GM23248 (cell line): Measurements from ENCODE around the gene P3H1. TPM values are rescaled to one million over a fixed set of nuclear protein-coding genes. Genes with fewer than 3 reads are reported as not detected.
A peak's percentile ranks its signal among the peaks of the same experiment; 100 is the strongest.

Source experiments
- DNase-seq: peaks from one replicate; pipeline ENCODE4 v3.0.0-alpha.2; 2015
- H2AFZ ChIP-seq: fragments of 200-600 bp; sonication (generic); 2 replicates; pipeline ENCODE4 v1.6.1; 2016; ENCODE audit warnings: antibody characterized with exemption
- H3F3A ChIP-seq: fragments of 200-600 bp; sonication (generic); 2 replicates; pipeline ENCODE4 v1.6.1; 2016; ENCODE audit warnings: mild to moderate bottlenecking, antibody characterized with exemption, mixed run types; ENCODE audit not compliant: insufficient read depth
- H3K27ac ChIP-seq: fragments of 200-600 bp; sonication (generic); 2 replicates; pipeline ENCODE4 v1.5.1; 2016; ENCODE audit warnings: mild to moderate bottlenecking
- H3K27me3 ChIP-seq: fragments of 200-600 bp; sonication (generic); replicated peaks from 2 replicates; pipeline ENCODE4 v1.6.1; 2016; ENCODE audit warnings: mild to moderate bottlenecking; ENCODE audit not compliant: insufficient read depth
- H3K36me3 ChIP-seq: fragments of 200-600 bp; sonication (generic); 2 replicates; pipeline ENCODE4 v1.6.1; 2016; ENCODE audit warnings: low read depth, mild to moderate bottlenecking
- H3K4me1 ChIP-seq: fragments of 200-600 bp; sonication (generic); 2 replicates; pipeline ENCODE4 v1.6.1; 2016; ENCODE audit warnings: mild to moderate bottlenecking; ENCODE audit not compliant: insufficient read depth
- H3K4me2 ChIP-seq: fragments of 200-600 bp; sonication (generic); one replicate; pipeline ENCODE4 v1.6.1; 2016; ENCODE audit warnings: mild to moderate bottlenecking; ENCODE audit not compliant: unreplicated experiment
- H3K4me3 ChIP-seq: fragments of 200-600 bp; sonication (generic); 2 replicates; pipeline ENCODE4 v1.5.1; 2016; ENCODE audit warnings: mild to moderate bottlenecking
- H3K79me2 ChIP-seq: fragments of 200-600 bp; sonication (generic); 2 replicates; pipeline ENCODE4 v1.6.1; 2016; ENCODE audit warnings: mild to moderate bottlenecking; ENCODE audit not compliant: insufficient read depth
- H3K9ac ChIP-seq: fragments of 200-600 bp; sonication (generic); 2 replicates; pipeline ENCODE4 v1.6.1; 2016; ENCODE audit warnings: mild to moderate bottlenecking
- H3K9me2 ChIP-seq: fragments of 200-600 bp; sonication (generic); 2 replicates; pipeline ENCODE4 v1.6.1; 2016; ENCODE audit warnings: mixed run types, mild to moderate bottlenecking, moderate library complexity; ENCODE audit not compliant: insufficient read depth
- H3K9me3 ChIP-seq: fragments of 200-600 bp; sonication (generic); one replicate; pipeline ENCODE4 v1.6.1; 2017; ENCODE audit warnings: low read depth
- H4K20me1 ChIP-seq: fragments of 200-600 bp; sonication (generic); 2 replicates; pipeline ENCODE4 v1.6.0; 2016; ENCODE audit not compliant: insufficient read depth
- EZH2 ChIP-seq: fragments of 200-600 bp; sonication (generic); IDR thresholded peaks from 2 replicates; pipeline ENCODE4 v1.6.1; 2018; ENCODE audit warnings: antibody characterized with exemption, mild to moderate bottlenecking; ENCODE audit not compliant: insufficient read depth, poor library complexity, severe bottlenecking
- EZH2phosphoT487 ChIP-seq: fragments of 200-600 bp; sonication (generic); IDR thresholded peaks from 2 replicates; pipeline ENCODE4 v1.6.1; 2018; ENCODE audit warnings: antibody characterized with exemption, moderate library complexity, mild to moderate bottlenecking, low read depth; ENCODE audit not compliant: insufficient read depth
- WGBS, 2 experiments: methylation state at CpG; one replicate each; pipeline ENCODE4 v1.1.6; 2015 to 2017; ENCODE audit warnings: low lambda C conversion rate in 2 of 2, low coverage in 1 of 2; ENCODE audit errors: missing lambda C conversion rate in 2 of 2; 5-methylcytosine and 5-hydroxymethylcytosine counted together
- in situ Hi-C: fragments of 300-500 bp; cut with MboI; formaldehyde crosslinking; loops from 2 replicates; pipeline ENCODE4 v1.15.0; 2020
- polyA plus RNA-seq: library from polyadenylated mRNA; unstranded; fragments of >200 nt; fragmentation: Nextera tagmentation; extraction: Ambion mirVana; gene quantifications from 2 replicates; pipeline ENCODE4 v1.2.1, GENCODE V29; 2016
- total RNA-seq: library from RNA; depleted of rRNA; stranded (reverse); fragments of >200 nt; shearing (Covaris generic); gene quantifications from 2 replicates; pipeline ENCODE4 v1.2.3, GENCODE V29; 2014

The P3H1 gene
- total and polyA plus RNA-seq, 2 experiments from 2014 or later: 197 to 257 TPM

DNA sequence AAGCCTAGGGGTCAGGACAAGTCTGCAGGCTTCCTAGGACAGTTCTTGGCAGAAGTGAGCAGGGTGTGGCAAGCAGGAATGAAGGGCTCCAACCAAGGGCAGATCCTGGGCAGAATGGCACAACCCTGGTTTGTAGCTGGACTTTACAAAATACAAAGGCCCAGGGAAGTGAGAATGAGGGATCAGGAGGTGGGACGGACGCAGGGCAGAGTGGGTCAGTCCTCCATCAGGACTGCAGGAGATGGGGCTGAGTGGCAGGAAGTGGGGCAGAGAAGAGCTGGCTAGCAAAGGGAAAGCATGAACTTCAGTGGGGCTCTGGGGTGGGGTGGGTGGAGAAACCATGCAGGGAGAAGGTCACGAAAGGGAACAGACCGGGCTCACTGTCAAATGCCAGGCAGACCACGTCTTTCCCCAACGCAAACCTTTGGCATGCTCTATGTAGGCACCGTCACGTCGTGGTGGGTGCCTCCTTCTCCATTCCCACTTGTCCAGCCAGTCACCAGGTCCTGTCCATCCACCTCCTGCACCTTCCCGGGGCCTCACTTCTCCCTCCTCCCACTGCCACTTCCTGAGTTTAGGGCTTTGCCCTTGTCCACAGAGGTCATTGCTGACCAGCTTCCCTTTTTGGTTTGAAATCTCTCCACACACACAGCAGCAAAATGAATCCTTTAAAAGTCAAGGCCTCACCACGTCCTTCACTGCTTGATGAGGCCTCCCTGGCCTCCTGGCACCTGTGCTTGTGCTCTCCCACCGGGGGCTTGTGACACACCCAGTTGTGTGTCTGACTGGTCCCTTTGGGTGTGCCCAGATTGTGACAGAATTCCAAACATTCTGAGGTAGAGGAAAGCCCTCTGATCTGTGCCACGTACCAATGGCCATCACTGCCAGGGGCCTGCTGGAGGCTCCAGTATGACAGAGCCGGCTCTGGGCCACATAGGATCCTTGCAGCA, 18.1 kb downstream of the P3H1 start:
- Histone ChIP-seq H3K27ac (no peak overlapping the region), H3K36me3 (peaks cover 27% of the 10 kb centered on the region), H3K27me3 (no peaks in the 10 kb centered on the region), H3K9ac (no peak overlapping the region), H3F3A (peaks cover 19% of the 10 kb centered on the region), H4K20me1 (no peaks in the 10 kb centered on the region), H3K79me2 (peaks cover 7% of the 10 kb centered on the region; the same call in 1 of the 2 replicates), H2AFZ (no peak overlapping the region), H3K9me2 (no peaks in the 10 kb centered on the region), H3K4me1 (peaks cover 11% of the 10 kb centered on the region), H3K4me3 (no peak overlapping the region), H3K4me2 (no peak overlapping the region), H3K9me3 (no peaks in the 10 kb centered on the region)
- no peak for DNase-seq
- 90% methylated on average over 13 to 14 of the region's 14 CpGs for WGBS, 2 experiments
- in situ Hi-C loops: no loop called here
- TF ChIP-seq EZH2 (no peak), EZH2phosphoT487 (no peak)

- Histone ChIP-seq H3K4me1 (peaks cover 4% of the 10 kb centered on the region; the same call in 1 of the 2 replicates), H3K27ac (no peak overlapping the region), H3K27me3 (no peaks in the 10 kb centered on the region), H2AFZ (no peak overlapping the region), H3K79me2 (peaks cover 7% of the 10 kb centered on the region; the same call in 1 of the 2 replicates), H3F3A (peaks cover 15% of the 10 kb centered on the region), H3K9me3 (no peaks in the 10 kb centered on the region), H3K4me3 (no peak overlapping the region), H3K36me3 (peaks cover 27% of the 10 kb centered on the region), H3K9ac (no peak overlapping the region), H4K20me1 (no peaks in the 10 kb centered on the region), H3K9me2 (no peaks in the 10 kb centered on the region), H3K4me2 (no peak overlapping the region)
- in situ Hi-C loops: no loop called here
- no peak for DNase-seq
- TF ChIP-seq EZH2phosphoT487 (no peak), EZH2 (no peak)
- 76 to 80% methylated on average over 10 of the region's 10 CpGs for WGBS, 2 experiments
Measured at GRCh38 chr1:42748021-42748420, 18.8 kb downstream of the P3H1 start.

GRCh38 chr1:42747125-42747524, 19.7 kb downstream of the P3H1 start:
- H3K79me2 ChIP-seq: 0 out of 2 replicates have a peak, but pooled peaks cover 2% of the 10 kb centered on the region
- peaks cover 20% of the 10 kb centered on the region for H3K36me3 ChIP-seq
- no peaks in the 10 kb centered on the region for H3K27me3 ChIP-seq
- H3K9me2 ChIP-seq: no peaks in the 10 kb centered on the region
- TF ChIP-seq EZH2phosphoT487 (no peak), EZH2 (no peak)
- no peak overlapping the region for H3K9ac ChIP-seq
- DNase-seq: peak; percentile 33
- no peaks in the 10 kb centered on the region for H3K9me3 ChIP-seq
- WGBS, 2 experiments: 73 to 76% methylated on average over 14 of the region's 14 CpGs
- no peaks in the 10 kb centered on the region for H3K4me1 ChIP-seq
- in situ Hi-C loops: no loop called here
- H2AFZ ChIP-seq: no peak overlapping the region
- H3K4me3 ChIP-seq: no peak overlapping the region
- peaks cover 15% of the 10 kb centered on the region for H3F3A ChIP-seq
- H3K27ac ChIP-seq: no peak overlapping the region
- no peaks in the 10 kb centered on the region for H4K20me1 ChIP-seq
- no peak overlapping the region for H3K4me2 ChIP-seq

DNA sequence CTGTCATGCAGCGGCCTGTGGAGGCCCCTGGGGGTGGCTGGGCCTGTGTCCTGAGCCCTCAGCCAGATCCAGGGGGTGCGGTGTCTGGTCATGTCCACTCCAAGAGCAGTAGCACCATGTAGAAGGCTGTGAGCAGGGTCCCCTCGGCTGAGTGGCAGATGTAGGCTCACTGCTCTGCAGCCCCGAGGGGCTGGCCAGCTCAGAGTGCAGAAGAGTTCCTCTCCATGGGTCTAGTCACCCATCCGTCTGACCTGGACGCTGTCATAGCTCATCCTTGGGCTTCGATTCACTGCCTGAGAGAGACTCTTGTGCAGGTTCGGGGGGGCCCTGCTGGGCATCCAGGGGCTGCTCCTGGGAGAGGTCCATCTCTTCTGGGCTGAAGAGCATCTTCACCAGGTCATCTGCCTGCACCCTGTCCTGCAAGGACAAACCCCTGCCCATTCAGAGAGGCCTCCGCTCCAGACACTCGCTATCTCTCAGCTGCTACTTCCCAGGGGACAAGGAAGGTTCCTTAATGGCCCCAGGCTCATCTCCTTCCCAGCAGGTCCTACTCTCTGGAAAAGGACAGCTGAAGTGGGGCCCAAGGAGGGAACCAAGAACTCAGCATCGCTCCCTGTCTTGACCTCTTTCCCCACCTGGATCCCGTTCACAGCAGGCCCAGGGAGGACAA, 20.3 kb downstream of the P3H1 start:
- no peak for DNase-seq
- H4K20me1 ChIP-seq: no peaks in the 10 kb centered on the region
- no peak overlapping the region for H2AFZ ChIP-seq
- in situ Hi-C loops: no loop called here
- H3K36me3 ChIP-seq: peaks cover 14% of the 10 kb centered on the region
- H3K27me3 ChIP-seq: no peaks in the 10 kb centered on the region
- no peaks in the 10 kb centered on the region for H3K9me3 ChIP-seq
- H3K4me3 ChIP-seq: no peak overlapping the region
- 90 to 95% methylated on average over 12 of the region's 12 CpGs for WGBS, 2 experiments
- no peak overlapping the region for H3K4me2 ChIP-seq
- no peak overlapping the region for H3K27ac ChIP-seq
- no peaks in the 10 kb centered on the region for H3K9me2 ChIP-seq
- peaks cover 15% of the 10 kb centered on the region for H3F3A ChIP-seq
- no peak overlapping the region for H3K9ac ChIP-seq
- no peaks in the 10 kb centered on the region for H3K4me1 ChIP-seq
- no peaks in the 10 kb centered on the region for H3K79me2 ChIP-seq
- TF ChIP-seq EZH2phosphoT487 (no peak), EZH2 (no peak)
